ENCODE measurements around the gene CHTOP.
A peak's percentile ranks its signal among the peaks of the same experiment; 100 is the strongest.

DNA sequence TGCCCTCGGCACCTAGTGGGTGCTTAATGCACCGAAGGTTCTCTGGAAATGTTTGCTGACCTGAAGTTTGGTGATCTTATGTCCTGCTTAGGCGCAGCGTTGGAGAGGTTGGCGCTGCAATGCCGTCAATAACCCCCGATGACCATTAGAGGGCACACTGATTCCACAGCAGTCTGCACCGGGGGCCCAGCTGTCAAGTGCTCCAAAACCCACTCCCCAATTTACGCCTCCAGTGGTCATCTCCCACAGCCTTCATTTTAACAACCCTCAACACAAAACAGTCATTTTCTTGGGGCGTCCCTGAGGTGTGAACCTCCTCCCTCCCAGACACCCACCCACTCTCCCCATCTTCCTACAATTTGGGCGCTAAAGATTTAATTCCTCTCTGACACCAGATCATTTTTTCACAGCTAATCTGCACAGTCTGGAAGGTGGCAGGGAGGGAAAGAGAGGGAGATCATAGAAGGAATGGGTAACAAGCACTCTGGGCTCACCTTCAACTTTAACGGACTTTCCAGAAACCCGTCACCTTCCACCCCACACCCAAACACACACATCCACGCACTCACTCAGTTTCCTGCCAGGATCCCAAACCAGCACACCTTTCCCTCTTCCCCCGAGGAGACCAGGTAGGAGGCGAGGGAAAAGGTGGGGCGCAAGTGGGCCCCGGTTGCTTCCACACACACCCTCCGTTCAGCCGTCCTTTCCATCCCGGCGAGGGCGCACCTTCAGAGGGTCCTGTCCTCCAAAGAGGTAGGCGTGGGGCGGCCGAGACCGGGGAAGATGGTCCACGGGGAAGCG is 44.1 kb downstream of the CHTOP start:
- TF ChIP-seq, protein P1, sequence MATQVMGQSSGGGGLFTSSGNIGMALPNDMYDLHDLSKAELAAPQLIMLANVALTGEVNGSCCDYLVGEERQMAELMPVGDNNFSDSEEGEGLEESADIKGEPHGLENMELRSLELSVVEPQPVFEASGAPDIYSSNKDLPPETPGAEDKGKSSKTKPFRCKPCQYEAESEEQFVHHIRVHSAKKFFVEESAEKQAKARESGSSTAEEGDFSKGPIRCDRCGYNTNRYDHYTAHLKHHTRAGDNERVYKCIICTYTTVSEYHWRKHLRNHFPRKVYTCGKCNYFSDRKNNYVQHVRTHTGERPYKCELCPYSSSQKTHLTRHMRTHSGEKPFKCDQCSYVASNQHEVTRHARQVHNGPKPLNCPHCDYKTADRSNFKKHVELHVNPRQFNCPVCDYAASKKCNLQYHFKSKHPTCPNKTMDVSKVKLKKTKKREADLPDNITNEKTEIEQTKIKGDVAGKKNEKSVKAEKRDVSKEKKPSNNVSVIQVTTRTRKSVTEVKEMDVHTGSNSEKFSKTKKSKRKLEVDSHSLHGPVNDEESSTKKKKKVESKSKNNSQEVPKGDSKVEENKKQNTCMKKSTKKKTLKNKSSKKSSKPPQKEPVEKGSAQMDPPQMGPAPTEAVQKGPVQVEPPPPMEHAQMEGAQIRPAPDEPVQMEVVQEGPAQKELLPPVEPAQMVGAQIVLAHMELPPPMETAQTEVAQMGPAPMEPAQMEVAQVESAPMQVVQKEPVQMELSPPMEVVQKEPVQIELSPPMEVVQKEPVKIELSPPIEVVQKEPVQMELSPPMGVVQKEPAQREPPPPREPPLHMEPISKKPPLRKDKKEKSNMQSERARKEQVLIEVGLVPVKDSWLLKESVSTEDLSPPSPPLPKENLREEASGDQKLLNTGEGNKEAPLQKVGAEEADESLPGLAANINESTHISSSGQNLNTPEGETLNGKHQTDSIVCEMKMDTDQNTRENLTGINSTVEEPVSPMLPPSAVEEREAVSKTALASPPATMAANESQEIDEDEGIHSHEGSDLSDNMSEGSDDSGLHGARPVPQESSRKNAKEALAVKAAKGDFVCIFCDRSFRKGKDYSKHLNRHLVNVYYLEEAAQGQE (IDR thresholded peaks at IDR 0.05; ENCODE audit: low read depth), result no peak
- no peak for TF ChIP-seq TCF12 (IDR thresholded peaks at IDR 0.05; ENCODE audit: low read depth)
- TF ChIP-seq CEBPB (IDR thresholded peaks at IDR 0.05), result no peak
- peak; percentile 85; the same call in 1 of the 2 replicates for TF ChIP-seq ZBTB7A (IDR thresholded peaks at IDR 0.05; ENCODE audit: low read depth)
- TF ChIP-seq CREB1 (IDR thresholded peaks at IDR 0.05; ENCODE audit: low read depth), result no peak
- TF ChIP-seq EGR1 (IDR thresholded peaks at IDR 0.05), result no peak
- no peak for TF ChIP-seq TAF1 (IDR thresholded peaks at IDR 0.05; ENCODE audit: low read depth)
- TF ChIP-seq EP300 (IDR thresholded peaks at IDR 0.05; ENCODE audit: borderline replicate concordance), result no peak
- TF ChIP-seq FOXM1 (IDR thresholded peaks at IDR 0.05; ENCODE audit: borderline replicate concordance, low read depth), result no peak
- TF ChIP-seq NFIC (IDR thresholded peaks at IDR 0.05), result no peak
- no peak for TF ChIP-seq YY1 (IDR thresholded peaks at IDR 0.05; ENCODE audit: low read depth)
- TF ChIP-seq, protein P2, sequence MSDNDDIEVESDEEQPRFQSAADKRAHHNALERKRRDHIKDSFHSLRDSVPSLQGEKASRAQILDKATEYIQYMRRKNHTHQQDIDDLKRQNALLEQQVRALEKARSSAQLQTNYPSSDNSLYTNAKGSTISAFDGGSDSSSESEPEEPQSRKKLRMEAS (IDR thresholded peaks at IDR 0.05), result no peak
- TF ChIP-seq RAD21 (IDR thresholded peaks at IDR 0.05; ENCODE audit: low read depth), result peak; percentile 94
- TF ChIP-seq, protein P3, sequence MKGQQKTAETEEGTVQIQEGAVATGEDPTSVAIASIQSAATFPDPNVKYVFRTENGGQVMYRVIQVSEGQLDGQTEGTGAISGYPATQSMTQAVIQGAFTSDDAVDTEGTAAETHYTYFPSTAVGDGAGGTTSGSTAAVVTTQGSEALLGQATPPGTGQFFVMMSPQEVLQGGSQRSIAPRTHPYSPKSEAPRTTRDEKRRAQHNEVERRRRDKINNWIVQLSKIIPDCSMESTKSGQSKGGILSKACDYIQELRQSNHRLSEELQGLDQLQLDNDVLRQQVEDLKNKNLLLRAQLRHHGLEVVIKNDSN (IDR thresholded peaks at IDR 0.05), result no peak

All from Ishikawa (cell line).